Right atrium auricular region (tissue), 2 donors: ENCODE measurements around the gene RBAK. TPM values are rescaled to one million over a fixed set of nuclear protein-coding genes. Genes with fewer than 3 reads are reported as not detected.

Experiments used
- DNase-seq: peaks from one replicate; pipeline ENCODE4 v3.0.0-alpha.2; 2019; ENCODE audit warnings: low spot score
- H3K27ac ChIP-seq, 2 donors: fragments of 200-600 bp; sonication (generic); 1 replicate in 1 of 2; 2 replicates in 1 of 2; pipeline ENCODE4 v1.5.1; 2016 to 2019
- H3K27me3 ChIP-seq, 2 donors: fragments of 200-600 bp; sonication (generic); one replicate each; pipeline versions ENCODE4 v1.5.1 to v1.6.0; 2017 to 2019
- H3K36me3 ChIP-seq: fragments of 200-600 bp; sonication (generic); one replicate; pipeline ENCODE4 v1.5.1; 2016
- H3K4me1 ChIP-seq, 2 donors: fragments of 200-600 bp; sonication (generic); one replicate each; pipeline versions ENCODE4 v1.5.1 to v1.6.0; 2017 to 2019
- H3K4me3 ChIP-seq, 2 donors: fragments of 200-600 bp; sonication (generic); 1 replicate in 1 of 2; 2 replicates in 1 of 2; pipeline ENCODE4 v1.5.1; 2017 to 2019; ENCODE audit warnings: mild to moderate bottlenecking in 1 of 2, moderate library complexity in 1 of 2
- H3K9me3 ChIP-seq, 2 donors: fragments of 200-600 bp; sonication (generic); one replicate each; pipeline ENCODE4 v1.5.1; 2019
- total RNA-seq, 2 donors: library from RNA; depleted of rRNA; stranded (reverse); fragments of >200 nt; gene quantifications; one replicate each; pipeline ENCODE4 v1.1.0, GENCODE V29; 2016
- TF ChIP-seq, protein P1 (sequence below), 2 donors: fragments of 200-600 bp; sonication (generic); IDR thresholded peaks; one replicate each; pipeline ENCODE4 v1.5.1; 2019; ENCODE audit warnings: antibody characterized with exemption in 2 of 2

The RBAK gene
- total RNA-seq, 2 donors from 2014 or later: 6.1 to 6.9 TPM

GRCh38 chr7:5117095-5117970, 71.7 kb downstream of the RBAK start:
- Histone ChIP-seq H3K9me3 (no peaks in the 10 kb centered on the region), H3K4me1 (no peaks in the 10 kb centered on the region), H3K27me3 (no peaks in the 10 kb centered on the region), H3K36me3 (no peaks in the 10 kb centered on the region), H3K27ac (no peak overlapping the region), H3K4me3 (no peak overlapping the region)
- TF ChIP-seq, protein P1, sequence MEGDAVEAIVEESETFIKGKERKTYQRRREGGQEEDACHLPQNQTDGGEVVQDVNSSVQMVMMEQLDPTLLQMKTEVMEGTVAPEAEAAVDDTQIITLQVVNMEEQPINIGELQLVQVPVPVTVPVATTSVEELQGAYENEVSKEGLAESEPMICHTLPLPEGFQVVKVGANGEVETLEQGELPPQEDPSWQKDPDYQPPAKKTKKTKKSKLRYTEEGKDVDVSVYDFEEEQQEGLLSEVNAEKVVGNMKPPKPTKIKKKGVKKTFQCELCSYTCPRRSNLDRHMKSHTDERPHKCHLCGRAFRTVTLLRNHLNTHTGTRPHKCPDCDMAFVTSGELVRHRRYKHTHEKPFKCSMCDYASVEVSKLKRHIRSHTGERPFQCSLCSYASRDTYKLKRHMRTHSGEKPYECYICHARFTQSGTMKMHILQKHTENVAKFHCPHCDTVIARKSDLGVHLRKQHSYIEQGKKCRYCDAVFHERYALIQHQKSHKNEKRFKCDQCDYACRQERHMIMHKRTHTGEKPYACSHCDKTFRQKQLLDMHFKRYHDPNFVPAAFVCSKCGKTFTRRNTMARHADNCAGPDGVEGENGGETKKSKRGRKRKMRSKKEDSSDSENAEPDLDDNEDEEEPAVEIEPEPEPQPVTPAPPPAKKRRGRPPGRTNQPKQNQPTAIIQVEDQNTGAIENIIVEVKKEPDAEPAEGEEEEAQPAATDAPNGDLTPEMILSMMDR (IDR thresholded peaks at IDR 0.05): no peak
- no peak for DNase-seq

Other genes with a start within 250 kb of the RBAK start
- under 1 TPM; 0.11 to 0.28 TPM for gene PAPOLB, start 183.8 kb upstream of the RBAK start, total RNA-seq
- gene RADIL, start 162.1 kb upstream of the RBAK start, total RNA-seq: 10 to 100 TPM in 1 of 2 donors, 1 to 10 TPM in 1; 7.7 to 16.0 TPM
- gene MMD2, start 86.7 kb upstream of the RBAK start, total RNA-seq: under 1 TPM in 1 of 2 donors, not detected in 1; 0.19 TPM
- gene WIPI2, start 144.4 kb downstream of the RBAK start, total RNA-seq: 10 to 100 TPM; 49.2 to 56.7 TPM
- gene SLC29A4, start 237.1 kb downstream of the RBAK start, total RNA-seq: 1 to 10 TPM; 3.7 to 4.3 TPM